Midbrain (tissue), 1 donor: ENCODE measurements around the gene STRN3.
"Not testable (repeated sequence)": the region's sequence is repeated elsewhere in the genome, so short reads cannot be mapped to it uniquely, and the experiment has no call there.

ENCODE experiments used
- DNase-seq: peaks from one replicate; lab custom pipeline; 2025; lab: John Stamatoyannopoulos, UW

Gene STRN3

DNA sequence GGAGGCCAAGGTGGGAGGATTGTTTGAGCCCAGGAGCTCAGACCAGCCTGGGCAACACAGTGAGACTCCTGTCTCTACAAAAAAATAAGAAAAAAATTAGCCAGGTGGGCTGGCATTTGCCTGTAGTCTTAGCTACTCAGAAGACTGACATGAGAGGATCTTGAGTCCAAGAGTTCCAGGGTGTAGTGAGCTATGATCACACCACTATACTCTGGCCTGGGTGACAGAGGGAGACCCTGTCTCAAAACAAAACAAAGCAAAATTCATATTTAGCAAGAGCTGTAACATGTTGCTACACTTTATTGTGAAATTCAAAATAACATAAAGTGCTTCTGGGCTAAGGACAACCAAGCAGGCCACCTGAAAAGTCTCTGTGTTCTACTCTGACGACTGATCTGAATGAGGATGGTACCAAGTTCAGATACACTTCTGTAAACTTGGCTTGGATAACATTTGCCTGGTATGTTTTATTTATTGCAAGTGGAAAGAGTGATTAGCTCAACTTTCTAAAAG lies 11.6 kb upstream of the STRN3 start:
- DNase-seq = no peak

DNA sequence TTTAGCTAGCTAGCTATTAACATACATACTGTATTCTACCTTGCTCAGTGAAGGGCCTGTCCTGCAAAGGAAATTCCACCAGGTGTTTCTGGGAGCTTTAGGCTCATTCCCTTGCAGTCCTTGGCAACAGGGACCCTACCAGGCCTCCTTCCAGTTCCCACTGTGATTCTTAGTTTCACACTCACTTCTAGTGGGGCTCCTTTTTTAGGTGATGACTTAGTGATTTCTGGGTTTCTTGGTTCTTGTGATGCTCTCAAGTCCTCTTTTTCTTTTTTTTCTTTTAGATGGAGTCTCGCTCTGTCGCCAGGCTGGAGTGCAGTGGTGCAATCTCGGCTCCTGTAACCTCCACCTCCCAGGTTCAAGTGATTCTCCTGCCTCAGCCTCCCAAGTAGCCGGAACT lies 10.4 kb upstream of the STRN3 start:
- no peak for DNase-seq

DNA sequence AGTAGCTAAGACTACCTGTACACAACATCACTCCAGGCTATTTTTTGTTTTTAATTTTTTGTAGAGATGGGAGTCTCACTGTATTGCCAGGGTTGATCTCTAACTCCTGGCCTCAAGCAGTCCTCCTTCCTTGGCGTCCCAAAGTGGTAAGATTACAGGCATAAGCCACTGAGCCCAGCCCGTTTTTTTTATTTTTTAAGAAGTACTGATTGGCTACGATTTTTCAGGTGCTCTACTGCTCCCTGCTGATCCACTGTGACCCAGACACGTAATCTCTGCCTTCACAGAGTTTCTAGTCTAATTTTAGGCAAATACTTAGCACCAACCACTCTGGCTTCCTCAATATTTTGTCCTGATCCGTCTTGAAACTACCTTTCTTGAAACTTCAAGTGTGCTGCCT lies 4.3 kb upstream of the STRN3 start:
- DNase-seq = no peak

DNA sequence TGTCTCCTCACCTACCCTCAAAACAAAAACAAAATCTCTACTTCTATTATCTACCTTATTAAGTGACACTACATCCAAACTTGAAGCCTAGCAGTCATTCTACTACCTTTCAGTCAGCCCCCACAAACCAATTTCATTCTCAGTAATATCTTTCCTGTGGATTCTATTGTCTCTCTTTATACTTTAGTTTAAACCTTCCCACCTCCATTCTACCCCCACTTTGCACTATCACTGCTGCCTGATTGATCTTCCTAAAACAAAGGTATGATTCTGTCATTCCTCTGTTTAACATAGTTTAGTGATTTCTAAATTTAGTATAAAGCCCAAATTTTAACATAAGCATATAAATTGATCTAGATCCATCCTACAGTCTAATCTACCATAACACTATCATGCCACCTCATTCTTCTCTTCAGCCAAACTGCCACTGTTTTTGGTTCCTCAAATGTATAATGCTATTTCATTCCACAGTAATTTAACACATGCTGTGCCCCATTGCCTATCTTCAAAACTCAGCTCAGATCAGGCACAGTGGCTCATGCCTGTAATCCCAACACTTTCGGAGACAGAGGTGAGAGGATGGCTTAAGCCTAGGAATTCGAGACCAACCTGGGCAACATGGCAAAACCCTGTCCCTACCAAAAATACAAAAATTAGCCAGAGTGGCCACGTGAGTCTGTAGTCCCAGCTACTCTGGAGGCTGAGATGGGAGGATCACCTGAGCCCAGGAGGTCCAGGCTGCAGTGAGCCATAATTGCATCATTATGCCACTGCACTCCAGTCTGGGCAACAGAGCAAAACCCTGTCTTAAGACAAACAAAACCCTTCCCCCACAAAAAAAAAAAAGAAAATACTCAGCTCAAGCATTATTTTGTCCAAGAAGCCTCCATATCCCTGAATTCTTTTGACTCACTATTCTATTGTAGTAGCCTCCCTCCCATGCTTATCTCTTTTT lies 3.1 kb upstream of the STRN3 start:
- DNase-seq = no peak

DNA sequence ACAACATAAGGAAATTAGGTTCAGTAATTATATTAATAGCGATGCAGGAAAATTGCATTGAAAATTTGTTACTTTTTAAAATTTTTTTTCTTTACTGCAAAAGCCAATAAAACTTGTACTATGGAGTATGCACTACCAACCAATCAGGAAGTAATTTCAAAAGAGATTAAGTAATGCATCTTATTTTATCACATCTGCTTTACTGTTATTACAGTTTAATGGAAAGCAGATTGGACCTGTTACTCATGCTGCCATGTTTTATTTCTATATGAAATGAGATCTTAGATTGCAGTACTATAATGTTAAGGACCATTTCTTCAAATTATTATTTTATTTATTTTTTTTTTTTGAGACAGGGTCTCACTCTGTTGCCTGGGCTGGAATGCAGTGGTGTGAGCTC lies 1.7 kb upstream of the STRN3 start:
- no peak for DNase-seq

DNA sequence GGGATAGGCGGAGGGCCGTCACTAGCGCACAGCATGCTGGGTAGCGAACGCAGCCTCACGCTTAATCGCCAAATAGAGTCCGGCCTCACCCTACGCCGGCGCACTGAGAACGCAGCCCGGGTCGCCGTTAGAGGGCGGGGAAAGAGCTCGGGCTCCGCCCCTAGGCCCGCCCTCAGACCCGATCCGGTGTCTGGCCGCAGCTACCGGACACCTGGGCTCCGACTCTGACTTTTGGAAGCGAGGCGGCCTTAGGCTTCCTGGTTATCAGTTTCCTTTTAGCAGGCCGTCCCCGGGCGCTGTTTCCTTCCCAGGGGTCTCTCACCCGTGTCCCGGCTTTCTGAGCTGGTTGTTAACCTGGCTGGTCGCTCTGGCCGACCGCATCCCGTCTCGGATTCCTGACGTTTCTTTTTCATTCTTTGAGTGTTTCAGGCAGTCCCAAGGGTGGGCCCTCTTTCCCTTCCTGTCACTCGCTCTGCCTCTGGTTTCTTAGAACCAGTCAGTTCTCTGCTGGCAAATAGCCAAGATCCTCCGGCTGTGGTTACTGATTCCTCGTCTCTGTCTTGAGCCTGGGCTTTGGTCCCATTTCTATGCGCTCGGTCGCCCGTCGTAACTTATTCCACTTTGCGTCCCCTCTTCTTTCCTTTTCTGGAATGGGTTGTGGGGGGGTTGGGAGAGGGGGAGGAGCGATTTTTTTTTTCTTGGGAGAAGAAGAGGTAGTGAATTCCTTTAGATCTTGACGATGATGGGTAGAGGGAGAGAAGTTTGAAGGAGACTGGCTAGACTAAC lies 464 bp upstream of the STRN3 start:
- peak; percentile 95 for DNase-seq

DNA sequence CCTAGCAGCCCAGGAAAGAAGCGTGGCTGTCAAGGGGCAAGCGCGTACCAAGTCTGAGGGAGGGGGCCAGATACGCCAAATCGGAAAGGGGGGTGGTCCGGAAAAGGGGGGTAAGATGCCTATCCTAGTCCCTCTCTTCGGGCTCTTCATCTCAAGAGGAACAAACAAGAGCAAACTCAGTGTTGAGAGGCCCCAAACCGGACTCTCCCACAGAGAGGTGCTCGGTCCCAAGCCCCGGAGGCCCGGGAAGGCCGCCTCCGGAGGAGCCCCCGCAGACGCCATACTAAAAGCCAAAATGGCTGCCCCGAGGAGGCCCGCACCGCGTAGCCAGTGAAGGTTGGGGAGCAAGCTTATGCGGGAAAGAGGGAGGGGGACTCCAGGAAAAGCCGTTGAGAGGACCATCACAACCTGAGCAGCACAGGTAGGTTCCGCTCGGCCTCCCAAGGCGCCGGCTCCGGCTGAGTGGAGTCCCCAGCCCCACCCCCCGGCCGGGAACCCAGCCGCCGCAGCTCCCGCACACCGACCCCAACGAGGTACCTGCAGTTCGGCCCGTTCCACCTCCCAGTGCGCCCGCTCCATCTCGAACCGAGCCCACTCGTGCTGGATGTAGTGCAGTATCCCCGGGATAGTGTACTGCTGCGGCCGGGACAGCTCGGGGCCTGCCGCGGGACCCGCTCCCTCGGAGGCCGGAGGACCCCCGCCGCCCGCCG lies 657 bp downstream of the STRN3 start, which contains the start of gene AP4S1:
Gene AP4S1 (plus strand): TSS at position 283 of the 710 bp plus-strand sequence. CDS start 40,548 bp downstream, outside the sequence.
- DNase-seq = peak; percentile 64

DNA sequence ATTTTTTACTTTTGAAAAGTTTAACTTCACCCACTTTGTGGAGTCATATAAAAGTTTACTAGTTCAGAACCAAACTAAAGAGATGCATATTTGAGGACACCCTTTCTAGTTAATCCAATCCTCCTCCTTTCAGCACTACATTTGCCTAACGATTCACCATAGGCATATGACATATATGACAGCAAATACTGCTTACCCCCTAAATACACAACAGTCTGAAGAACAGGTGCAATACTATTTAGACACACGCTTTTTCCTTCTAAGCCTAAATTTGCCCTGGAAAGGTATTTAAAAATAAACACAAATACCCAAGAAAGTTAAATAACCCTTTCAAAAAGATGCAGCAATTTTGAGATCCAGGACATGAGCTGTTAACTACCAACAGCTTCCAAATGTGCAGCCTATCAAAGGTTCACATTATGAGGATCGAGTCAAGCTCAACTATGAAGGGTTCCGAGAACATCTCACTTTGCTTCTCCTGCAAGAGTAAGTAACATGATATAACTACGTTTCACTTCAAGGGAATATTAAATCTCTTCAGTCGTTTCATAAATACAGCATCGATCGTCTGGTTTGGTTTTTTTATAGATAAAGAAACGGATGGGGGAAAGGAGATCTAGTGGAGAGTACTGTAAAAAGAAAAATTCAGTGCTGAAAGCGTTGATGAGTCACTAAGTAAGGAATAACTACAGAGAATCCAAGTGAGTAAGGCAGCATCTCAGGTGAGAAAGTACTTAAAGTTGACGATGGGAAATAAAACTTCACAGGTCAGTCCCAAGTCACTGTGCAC lies 1.4 kb downstream of the STRN3 start:
- peak; percentile 64 for DNase-seq

DNA sequence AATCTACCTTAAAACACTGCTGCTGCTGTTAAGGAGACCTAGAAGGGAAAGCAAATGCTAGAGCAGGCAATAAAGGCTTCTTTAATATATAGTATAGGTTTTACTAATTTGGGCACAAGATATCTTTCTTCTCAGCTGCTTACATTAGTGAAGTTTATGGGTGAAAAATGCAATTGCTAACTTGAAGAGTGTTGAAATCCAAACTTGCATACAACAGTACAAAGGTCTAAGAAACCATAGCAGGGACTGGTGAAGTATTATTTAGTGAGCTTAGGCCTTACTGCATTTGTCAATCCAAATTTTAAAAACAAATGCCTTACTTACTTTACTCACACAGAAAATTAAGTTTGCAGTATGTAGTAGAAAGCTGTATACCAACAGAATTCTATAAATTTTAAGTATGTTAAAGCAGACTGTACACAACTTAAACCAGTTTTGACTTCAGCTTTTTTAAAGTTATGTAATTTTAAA lies 2.1 kb downstream of the STRN3 start:
- no peak for DNase-seq

DNA sequence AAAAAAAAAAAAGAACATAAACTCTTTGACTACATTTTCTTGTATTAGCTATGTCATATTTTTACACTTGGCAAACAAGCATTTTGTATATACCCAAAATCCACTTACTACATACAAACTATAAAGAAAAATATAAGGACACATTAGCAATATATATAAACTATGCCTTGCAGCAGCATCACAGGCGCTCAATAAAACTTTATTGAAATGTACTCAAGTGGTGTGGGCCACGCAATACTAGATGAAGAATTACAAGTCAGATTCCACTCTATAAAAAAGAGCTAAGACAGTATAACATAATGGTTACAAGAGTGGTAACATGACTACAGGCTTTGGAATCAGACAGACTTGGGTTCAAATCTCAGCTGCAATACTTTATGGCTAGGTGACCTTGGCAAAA lies 3.8 kb downstream of the STRN3 start:
- no peak for DNase-seq

DNA sequence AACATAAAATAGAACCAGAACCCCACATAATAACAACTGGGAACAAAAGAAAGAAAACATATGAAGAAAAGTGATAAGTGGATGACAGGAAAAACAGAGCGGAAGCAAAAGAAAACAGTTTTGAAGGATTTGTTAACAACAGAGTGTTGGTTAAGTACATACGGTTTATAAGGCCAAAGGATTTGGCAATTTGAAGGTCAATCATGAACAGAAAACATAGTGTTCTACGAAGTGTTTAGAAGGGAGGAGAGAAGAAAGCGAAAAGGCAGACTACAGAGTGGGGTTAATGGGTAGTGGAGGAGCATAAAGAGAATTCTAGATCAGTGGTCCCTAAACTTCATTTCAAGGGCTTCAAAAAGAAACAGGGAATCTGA lies 4.6 kb downstream of the STRN3 start:
- no peak for DNase-seq

DNA sequence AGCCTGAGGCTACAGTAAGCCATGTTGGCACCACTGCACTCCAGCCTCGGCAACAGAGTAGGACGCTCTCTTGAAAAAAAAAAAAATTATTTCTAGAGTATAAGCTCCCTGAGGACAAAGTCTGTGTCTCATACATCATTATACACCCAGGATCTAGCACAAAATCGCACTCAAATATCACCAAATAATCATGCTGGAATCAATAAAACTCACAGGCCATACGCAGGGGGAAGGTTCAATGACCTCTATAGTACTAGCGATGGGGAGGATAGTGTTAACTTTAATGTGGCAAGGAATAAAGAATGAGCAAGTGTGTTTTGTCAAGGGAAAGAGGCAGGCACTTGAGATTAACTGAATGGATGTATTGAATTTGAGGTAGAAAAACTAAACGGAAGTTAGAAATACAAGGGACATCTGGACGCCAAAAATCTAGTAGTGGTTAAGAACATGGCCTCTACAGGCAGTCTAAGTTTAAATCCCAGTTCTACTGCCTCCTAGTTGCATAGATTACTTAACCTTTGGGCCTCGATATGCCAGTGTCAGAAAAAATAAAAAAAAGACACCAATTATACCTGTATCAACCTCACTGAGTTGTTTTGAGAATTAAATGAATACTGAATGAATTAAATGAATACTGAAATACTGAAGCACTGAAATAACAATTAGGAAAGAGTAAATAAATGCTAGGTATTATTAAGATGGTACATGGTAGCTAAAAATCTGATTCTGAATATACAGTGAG lies 5.2 kb downstream of the STRN3 start:
- DNase-seq = no peak

DNA sequence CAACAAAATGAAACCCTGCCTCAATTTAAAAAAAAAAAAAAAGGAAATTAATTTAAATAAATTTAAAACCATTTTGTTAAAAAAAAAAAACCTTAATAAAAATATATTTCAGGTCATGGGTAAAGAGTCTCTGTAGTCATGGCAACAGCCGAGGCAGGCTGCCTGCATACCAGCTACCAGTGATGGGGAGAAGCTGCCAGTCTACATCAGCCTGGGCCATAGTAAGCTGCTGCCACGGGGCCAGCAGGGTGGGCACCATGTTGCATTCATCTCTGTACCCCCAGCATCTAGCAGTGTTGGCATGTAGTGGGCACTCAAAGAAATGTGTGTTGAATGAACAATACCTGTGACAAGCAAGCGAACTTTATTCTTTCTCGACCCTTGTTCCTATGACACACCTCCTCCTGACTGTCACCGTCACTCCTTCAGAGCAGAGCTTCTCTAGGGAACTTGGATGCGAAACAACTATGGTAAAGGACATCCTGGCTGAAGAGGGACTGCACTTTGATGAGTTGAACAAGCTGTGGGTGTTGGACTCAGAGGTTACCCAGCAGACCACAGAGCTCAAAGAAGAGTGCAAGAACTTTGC lies 8.0 kb downstream of the STRN3 start:
- DNase-seq = no peak

DNA sequence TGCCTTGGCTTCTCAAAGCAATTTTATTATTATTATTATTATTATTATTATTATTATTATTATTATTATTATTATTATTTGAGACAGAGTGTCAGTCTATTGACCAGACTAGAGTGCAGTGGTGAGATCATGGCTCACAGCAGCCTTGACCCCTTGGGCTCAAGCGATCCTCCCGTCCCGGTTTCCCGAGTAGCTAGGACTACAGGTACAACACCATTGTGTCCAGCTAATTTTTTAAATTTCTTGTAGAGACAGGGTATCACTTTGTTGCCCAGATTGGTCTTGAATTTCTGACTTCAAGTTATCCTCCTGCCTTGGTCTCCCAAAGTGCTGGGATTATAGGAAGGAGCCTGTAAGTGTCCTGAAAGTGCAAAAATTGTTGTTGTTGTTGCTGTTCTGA lies 12.3 kb downstream of the STRN3 start:
- no peak for DNase-seq

DNA sequence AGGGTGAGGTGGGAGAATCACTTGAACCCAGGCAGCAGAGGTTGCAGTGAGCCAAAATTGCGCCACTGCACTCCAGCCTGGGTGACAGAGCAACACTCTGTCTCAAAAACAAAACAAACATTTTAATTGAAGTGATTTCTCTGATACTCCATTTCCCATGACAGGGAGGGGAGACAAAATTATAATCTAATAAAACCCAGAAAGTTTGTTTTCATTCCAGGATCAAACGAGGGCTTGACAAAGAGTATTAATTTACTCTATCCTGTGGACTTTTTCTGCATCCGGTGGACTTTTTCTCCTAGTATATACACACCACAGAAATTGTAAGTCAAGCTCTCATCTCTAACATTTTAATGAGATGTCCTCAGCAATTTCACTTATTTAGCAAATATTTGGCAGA lies 15.2 kb downstream of the STRN3 start:
- no peak for DNase-seq

DNA sequence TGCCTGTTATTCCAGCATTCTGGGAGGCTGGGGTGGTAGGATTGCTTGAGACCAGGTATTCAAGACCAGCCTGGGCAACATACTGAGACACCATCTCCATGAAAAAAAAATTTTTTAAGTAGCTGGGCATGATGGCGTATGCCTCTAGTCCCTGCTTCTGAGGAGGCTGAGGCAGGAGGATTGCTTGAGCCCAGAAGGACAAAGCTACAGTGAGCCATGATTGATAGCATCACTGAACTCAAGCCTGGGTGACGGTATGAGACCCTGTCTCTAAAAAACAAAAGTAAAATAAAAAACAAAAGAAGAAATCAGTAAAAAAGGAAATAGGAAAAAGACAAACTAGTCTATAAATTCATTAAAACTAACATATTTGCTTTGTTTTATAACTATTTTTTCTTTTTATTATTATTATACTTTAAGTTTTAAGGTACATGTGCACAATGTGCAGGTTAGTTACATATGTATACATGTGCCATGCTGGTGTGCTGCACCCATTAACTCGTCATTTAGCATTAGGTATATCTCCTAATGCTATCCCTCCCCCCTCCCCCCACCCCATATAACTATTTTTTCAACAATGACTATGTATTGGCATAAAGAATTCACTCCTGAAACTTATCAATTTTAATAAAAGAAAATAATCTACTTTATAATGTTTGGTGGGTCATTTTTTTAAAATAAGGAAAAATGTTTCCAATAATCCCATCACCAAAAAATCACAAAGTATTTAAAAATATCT lies 16.2 kb downstream of the STRN3 start:
- DNase-seq = no peak

DNA sequence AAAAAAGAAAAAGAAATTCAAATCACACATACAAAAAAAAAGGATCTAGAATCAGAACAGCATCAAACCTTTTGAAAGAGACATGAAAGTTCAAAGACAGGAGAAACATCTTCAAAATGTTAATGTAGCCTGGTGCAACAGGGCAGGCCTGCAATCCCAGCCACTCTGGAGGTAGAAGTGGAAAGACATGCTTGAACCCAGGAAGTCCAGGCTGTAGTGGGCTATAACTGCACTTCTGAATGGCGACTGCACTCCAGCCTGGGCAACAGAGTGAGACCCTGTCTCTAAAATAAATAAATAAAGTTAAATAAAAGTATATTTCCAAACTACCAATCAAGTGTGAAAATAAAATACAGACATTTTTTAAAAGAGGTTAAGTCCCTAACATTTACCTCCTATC lies 19.5 kb downstream of the STRN3 start:
- no peak for DNase-seq

DNA sequence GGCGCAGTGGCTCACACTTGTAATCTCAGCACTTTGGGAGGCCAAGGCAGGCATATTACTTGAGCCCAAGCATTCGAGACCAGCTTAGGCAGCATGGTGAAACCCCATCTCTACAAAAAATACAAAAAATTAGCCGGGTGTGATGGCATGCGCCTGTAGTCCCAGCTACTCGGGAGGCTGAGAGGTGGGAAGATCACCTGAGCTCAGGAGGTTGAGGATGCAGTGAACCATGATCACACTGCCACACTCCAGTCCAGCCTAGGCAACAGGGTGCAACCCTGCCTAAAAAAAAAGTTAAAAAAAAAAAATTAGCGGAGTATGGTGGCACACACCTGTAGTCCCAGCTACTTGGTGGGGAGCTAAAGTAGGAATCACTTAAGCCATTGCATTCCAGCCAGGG lies 22.2 kb downstream of the STRN3 start:
- DNase-seq = not testable (repeated sequence)

DNA sequence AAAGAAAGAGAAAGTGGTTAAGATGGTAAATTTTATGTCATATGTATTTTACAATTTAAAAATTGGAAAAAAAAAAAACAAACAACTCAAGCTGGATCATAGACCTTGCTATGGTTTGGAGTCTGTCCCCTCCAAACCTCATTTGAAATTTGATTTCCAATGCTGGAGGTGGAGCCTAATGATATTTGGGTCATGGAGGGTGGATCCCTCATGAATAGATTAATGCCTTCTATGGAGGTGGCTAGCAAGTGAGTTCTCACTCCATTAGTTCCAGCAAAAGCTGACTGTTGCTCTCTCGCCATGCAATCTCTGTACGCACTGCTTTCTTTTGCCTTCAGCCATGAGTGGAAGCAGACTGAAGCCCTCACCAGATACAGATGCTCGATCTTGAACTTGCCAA lies 22.9 kb downstream of the STRN3 start:
- no peak for DNase-seq

DNA sequence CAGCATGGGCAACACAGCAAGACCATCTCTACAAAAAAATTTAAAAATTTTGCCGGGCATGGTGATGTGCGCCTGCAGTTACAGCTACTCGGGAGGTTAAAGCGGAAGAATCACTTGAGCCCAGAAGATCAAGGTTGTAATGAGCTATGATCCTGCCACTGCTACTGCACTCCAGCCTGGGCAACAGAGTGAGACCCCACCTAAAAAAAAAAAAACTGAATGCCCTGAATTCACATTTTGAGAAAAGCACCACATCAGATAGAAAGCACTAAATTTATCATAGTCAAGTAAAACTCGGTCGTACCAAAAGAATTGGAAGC lies 24.9 kb downstream of the STRN3 start:
- DNase-seq = no peak
